GM12891 (cell line): ENCODE data around the gene ZFY.
"Not testable (repeated sequence)": the region's sequence is repeated elsewhere in the genome, so short reads cannot be mapped to it uniquely, and the experiment has no call there.

Experiments
- DNase-seq: peaks from one replicate; pipeline ENCODE4 v3.0.0; 2011; ENCODE audit warnings: low spot score; ENCODE audit not compliant: insufficient read length
- FAIRE-seq: peaks from 2 replicates; lab custom pipeline; 2011; peaks lifted over from hg19 to GRCh38; lab: Jason Lieb, UNC
- PAX5 ChIP-seq: IDR thresholded peaks from 2 replicates; pipeline ENCODE4 v1.6.1; 2011; ENCODE audit warnings: low read length, moderate library complexity, mild to moderate bottlenecking; ENCODE audit not compliant: insufficient read depth, severe bottlenecking
- POLR2A ChIP-seq: IDR thresholded peaks from 2 replicates; pipeline ENCODE4 v1.6.1; 2011; ENCODE audit warnings: low read depth, low read length, control low read depth
- POLR2AphosphoS5 ChIP-seq: IDR thresholded peaks from 2 replicates; pipeline ENCODE4 v1.6.1; 2011; ENCODE audit warnings: low read depth, low read length, control low read depth
- POU2F2 ChIP-seq: IDR thresholded peaks from 2 replicates; pipeline ENCODE4 v1.6.1; 2011; ENCODE audit warnings: low read depth, mild to moderate bottlenecking, control low read depth, low read length, moderate library complexity
- SPI1 ChIP-seq: IDR thresholded peaks from 2 replicates; pipeline ENCODE4 v1.6.1; 2011; ENCODE audit warnings: low read depth, low read length, control low read depth
- TAF1 ChIP-seq: IDR thresholded peaks from 2 replicates; pipeline ENCODE4 v1.6.1; 2011; ENCODE audit warnings: low read depth, low read length, control low read depth

ZFY gene

GRCh38 chrY:2969561-2969960 is 34.4 kb downstream of the ZFY start:
- TF ChIP-seq TAF1: no peak
- TF ChIP-seq PAX5: no peak
- TF ChIP-seq POLR2AphosphoS5: no peak
- TF ChIP-seq SPI1: no peak
- no peak for TF ChIP-seq POU2F2
- no peak for TF ChIP-seq POLR2A
- FAIRE-seq (no peak), DNase-seq (no peak)

GRCh38 chrY:2972708-2973107 is 37.5 kb downstream of the ZFY start:
- DNase-seq (no peak), FAIRE-seq (no peak)
- TF ChIP-seq POLR2A (no peak), PAX5 (no peak), SPI1 (peak; percentile 19; the same call in 1 of the 2 replicates), POU2F2 (no peak), POLR2AphosphoS5 (no peak)

GRCh38 chrY:2973110-2973751 is 38.0 kb downstream of the ZFY start:
- TF ChIP-seq POU2F2 (no peak), PAX5 (no peak), POLR2A (no peak), SPI1 (peak; percentile 83)
- FAIRE-seq (peak; percentile 57), DNase-seq (no peak)

GRCh38 chrY:2979283-2979682 is 44.1 kb downstream of the ZFY start:
- FAIRE-seq: peak; percentile 40
- TF ChIP-seq PAX5: no peak
- no peak for DNase-seq

GRCh38 chrY:2984491-2984890 is 49.3 kb downstream of the ZFY start:
- FAIRE-seq (no peak), DNase-seq (no peak)
- TF ChIP-seq PAX5 (no peak), POLR2A (no peak), POU2F2 (no peak), POLR2AphosphoS5 (no peak), SPI1 (no peak)

- not testable (repeated sequence) for FAIRE-seq
These were observed 52.0 kb downstream of the ZFY start for GRCh38 chrY:2987178-2987577.

GRCh38 chrY:2997369-2997768 is 62.2 kb downstream of the ZFY start:
- FAIRE-seq, DNase-seq: not testable (repeated sequence)

More at GRCh38 chrY:2987178-2987577, 52.0 kb downstream of the ZFY start:
- DNase-seq: not testable (repeated sequence)

GRCh38 chrY:3002190-3002589 is 67.0 kb downstream of the ZFY start:
- TF ChIP-seq TAF1 (no peak), POLR2A (no peak), POLR2AphosphoS5 (no peak), SPI1 (no peak), PAX5 (no peak), POU2F2 (no peak)
- DNase-seq (no peak), FAIRE-seq (peak; percentile 5)

- FAIRE-seq: peak; percentile 78
- TF ChIP-seq POU2F2 (no peak), SPI1 (no peak)
- no peak for DNase-seq
These were observed 67.7 kb downstream of the ZFY start for GRCh38 chrY:3002680-3003515.

- DNase-seq: no peak
- no peak for FAIRE-seq
- TF ChIP-seq POLR2AphosphoS5 (no peak), TAF1 (no peak), SPI1 (no peak), POU2F2 (no peak), PAX5 (no peak), POLR2A (no peak)
These were observed 68.3 kb downstream of the ZFY start for GRCh38 chrY:3003516-3003830.

GRCh38 chrY:3003846-3004245 is 68.7 kb downstream of the ZFY start:
- peak; percentile 72 for FAIRE-seq
- TF ChIP-seq POLR2A: no peak
- no peak for TF ChIP-seq PAX5
- no peak for TF ChIP-seq POU2F2
- TF ChIP-seq POLR2AphosphoS5: no peak
- no peak for TF ChIP-seq TAF1
- TF ChIP-seq SPI1: no peak
- DNase-seq: no peak

GRCh38 chrY:3006031-3006430 is 70.8 kb downstream of the ZFY start:
- DNase-seq: not testable (repeated sequence)
- peak; percentile 91 for FAIRE-seq
